Tibial nerve (tissue), 4 donors: ENCODE data around the gene TMEM204. TPM values are rescaled to one million over a fixed set of nuclear protein-coding genes. Genes with fewer than 3 reads are reported as not detected.

Experiments
- DNase-seq, 2 donors: peaks; one replicate each; pipeline ENCODE4 v3.0.0-alpha.2; 2019; ENCODE audit warnings: low spot score in 2 of 2
- H3K27ac ChIP-seq, 4 donors: fragments of 200-600 bp; sonication (generic) in 3 of 4; one replicate each; pipeline ENCODE4 v1.5.1; 2017 to 2019; ENCODE audit warnings: mild to moderate bottlenecking in 1 of 4
- H3K27me3 ChIP-seq, 2 donors: fragments of 200-600 bp; sonication (generic) in 1 of 2; one replicate each; pipeline versions ENCODE4 v1.5.1 to v1.6.0; 2017 to 2019
- H3K36me3 ChIP-seq, 3 donors: fragments of 200-600 bp; sonication (generic); one replicate each; pipeline ENCODE4 v1.5.1; 2018 to 2019
- H3K4me1 ChIP-seq, 4 donors: fragments of 200-600 bp; sonication (generic) in 3 of 4; one replicate each; pipeline ENCODE4 v1.5.1; 2017 to 2019
- H3K4me3 ChIP-seq, 4 donors: fragments of 200-600 bp; sonication (generic) in 3 of 4; one replicate each; pipeline ENCODE4 v1.5.1; 2017 to 2019; ENCODE audit warnings: mild to moderate bottlenecking in 1 of 4, moderate library complexity in 1 of 4
- H3K9me3 ChIP-seq, 4 donors: fragments of 200-600 bp; sonication (generic) in 3 of 4; one replicate each; pipeline ENCODE4 v1.5.1; 2017 to 2019
- CTCF ChIP-seq, 5 experiments: fragments of 200-600 bp in 3 of 5; fragments of 450-650 bp in 2 of 5; sonication (generic) in 3 of 5; IDR thresholded peaks; one replicate each; pipeline ENCODE4 v1.5.1; 2016 to 2019; ENCODE audit warnings: antibody characterized with exemption in 5 of 5, mild to moderate bottlenecking in 3 of 5, moderate library complexity in 2 of 5
- EP300 ChIP-seq, 2 donors: sonication (generic); formaldehyde crosslinking; IDR thresholded peaks; one replicate each; pipeline ENCODE4 v1.6.1; 2017; ENCODE audit warnings: antibody characterized with exemption in 2 of 2, mild to moderate bottlenecking in 1 of 2
- POLR2A ChIP-seq, 2 donors: fragments of 450-650 bp; IDR thresholded peaks; one replicate each; pipeline ENCODE4 v1.6.1; 2017; ENCODE audit warnings: antibody characterized with exemption in 2 of 2, mild to moderate bottlenecking in 2 of 2, moderate library complexity in 2 of 2
- WGBS, 2 donors: methylation state at CpG; one replicate each; pipeline ENCODE4 v1.1.5; 2018; 5-methylcytosine and 5-hydroxymethylcytosine counted together
- total RNA-seq, 4 donors: library from RNA; depleted of rRNA; stranded (reverse); fragments of >200 nt; gene quantifications; one replicate each; pipeline ENCODE4 v1.1.0, GENCODE V29; 2016

The TMEM204 gene
- total RNA-seq, 4 donors from 2014 or later, result 46.3 to 53.7 (median 48.9) TPM

- Histone ChIP-seq H3K9me3 (no peaks in the 10 kb centered on the region), H3K4me1 (no peaks in the 10 kb centered on the region), H3K27ac (no peak overlapping the region), H3K4me3 (no peak overlapping the region), H3K27me3 (no peaks in the 10 kb centered on the region), H3K36me3 (peaks cover 0 to 92% (median 2%) of the 10 kb centered on the region in 3 donors)
- no peak for TF ChIP-seq EP300 (IDR thresholded peaks at IDR 0.05)
- no peak for TF ChIP-seq POLR2A (IDR thresholded peaks at IDR 0.05)
- no peak for TF ChIP-seq CTCF (IDR thresholded peaks at IDR 0.05)
- 89 to 100% methylated on average over 6 of the region's 6 CpGs for WGBS, 2 donors
- no peak for DNase-seq
These were observed 47.5 kb downstream of the TMEM204 start for GRCh38 chr16:1580956-1581355.

- peaks cover 0 to 97% (median 2%) of the 10 kb centered on the region in 3 donors for H3K36me3 ChIP-seq
- H3K27me3 ChIP-seq, result no peaks in the 10 kb centered on the region
- no peak overlapping the region for H3K27ac ChIP-seq
- TF ChIP-seq CTCF (IDR thresholded peaks at IDR 0.05) (no peak), POLR2A (IDR thresholded peaks at IDR 0.05) (no peak), EP300 (IDR thresholded peaks at IDR 0.05) (no peak)
- no peaks in the 10 kb centered on the region for H3K9me3 ChIP-seq
- no peak for DNase-seq
- H3K4me3 ChIP-seq, result no peak overlapping the region
- no peaks in the 10 kb centered on the region for H3K4me1 ChIP-seq
- WGBS, 2 donors, result 88 to 91% methylated on average over 9 of the region's 9 CpGs
These were observed 48.3 kb downstream of the TMEM204 start for GRCh38 chr16:1581804-1582203.

GRCh38 chr16:1583180-1583579 is 49.7 kb downstream of the TMEM204 start:
- no peak for TF ChIP-seq CTCF (IDR thresholded peaks at IDR 0.05)
- TF ChIP-seq EP300 (IDR thresholded peaks at IDR 0.05), result no peak
- no peak for TF ChIP-seq POLR2A (IDR thresholded peaks at IDR 0.05)
- WGBS, 2 donors, result 84 to 87% methylated on average over 15 of the region's 15 CpGs
- Histone ChIP-seq H3K27ac (no peak overlapping the region), H3K27me3 (no peaks in the 10 kb centered on the region), H3K36me3 (peaks cover 0 to 97% (median 2%) of the 10 kb centered on the region in 3 donors), H3K4me3 (no peak overlapping the region), H3K4me1 (no peaks in the 10 kb centered on the region), H3K9me3 (no peaks in the 10 kb centered on the region)
- no peak for DNase-seq

- peaks cover 0 to 97% (median 2%) of the 10 kb centered on the region in 3 donors for H3K36me3 ChIP-seq
- H3K4me1 ChIP-seq, result no peaks in the 10 kb centered on the region
- H3K9me3 ChIP-seq, result no peaks in the 10 kb centered on the region
- DNase-seq, result no peak
- no peak overlapping the region for H3K27ac ChIP-seq
- TF ChIP-seq EP300 (IDR thresholded peaks at IDR 0.05), result no peak
- TF ChIP-seq CTCF (IDR thresholded peaks at IDR 0.05), result no peak
- TF ChIP-seq POLR2A (IDR thresholded peaks at IDR 0.05), result no peak
- no peak overlapping the region for H3K4me3 ChIP-seq
- WGBS, 2 donors, result 80 to 83% methylated on average over 8 of the region's 8 CpGs
- H3K27me3 ChIP-seq, result no peaks in the 10 kb centered on the region
These were observed 51.5 kb downstream of the TMEM204 start for GRCh38 chr16:1584926-1585484.

GRCh38 chr16:1590366-1590765 is 56.9 kb downstream of the TMEM204 start:
- H3K36me3 ChIP-seq, result peaks cover 0 to 97% (median 0%) of the 10 kb centered on the region in 3 donors
- 90 to 92% methylated on average over 6 of the region's 6 CpGs for WGBS, 2 donors

More at GRCh38 chr16:1590366-1590765, 56.9 kb downstream of the TMEM204 start:
- TF ChIP-seq POLR2A (IDR thresholded peaks at IDR 0.05) (no peak), CTCF (IDR thresholded peaks at IDR 0.05) (no peak), EP300 (IDR thresholded peaks at IDR 0.05) (no peak)
- no peaks in the 10 kb centered on the region for H3K4me1 ChIP-seq
- no peaks in the 10 kb centered on the region for H3K9me3 ChIP-seq
- no peak for DNase-seq
- no peaks in the 10 kb centered on the region for H3K27me3 ChIP-seq
- no peak overlapping the region for H3K27ac ChIP-seq
- H3K4me3 ChIP-seq, result no peak overlapping the region
